GM23248 (cell line): ENCODE measurements around the gene RIMBP3C.

Experiments used
- EZH2 ChIP-seq: fragments of 200-600 bp; sonication (generic); IDR thresholded peaks from 2 replicates; pipeline ENCODE4 v1.6.1; 2018; ENCODE audit warnings: antibody characterized with exemption, mild to moderate bottlenecking; ENCODE audit not compliant: insufficient read depth, poor library complexity, severe bottlenecking
- EZH2phosphoT487 ChIP-seq: fragments of 200-600 bp; sonication (generic); IDR thresholded peaks from 2 replicates; pipeline ENCODE4 v1.6.1; 2018; ENCODE audit warnings: antibody characterized with exemption, moderate library complexity, mild to moderate bottlenecking, low read depth; ENCODE audit not compliant: insufficient read depth

DNA sequence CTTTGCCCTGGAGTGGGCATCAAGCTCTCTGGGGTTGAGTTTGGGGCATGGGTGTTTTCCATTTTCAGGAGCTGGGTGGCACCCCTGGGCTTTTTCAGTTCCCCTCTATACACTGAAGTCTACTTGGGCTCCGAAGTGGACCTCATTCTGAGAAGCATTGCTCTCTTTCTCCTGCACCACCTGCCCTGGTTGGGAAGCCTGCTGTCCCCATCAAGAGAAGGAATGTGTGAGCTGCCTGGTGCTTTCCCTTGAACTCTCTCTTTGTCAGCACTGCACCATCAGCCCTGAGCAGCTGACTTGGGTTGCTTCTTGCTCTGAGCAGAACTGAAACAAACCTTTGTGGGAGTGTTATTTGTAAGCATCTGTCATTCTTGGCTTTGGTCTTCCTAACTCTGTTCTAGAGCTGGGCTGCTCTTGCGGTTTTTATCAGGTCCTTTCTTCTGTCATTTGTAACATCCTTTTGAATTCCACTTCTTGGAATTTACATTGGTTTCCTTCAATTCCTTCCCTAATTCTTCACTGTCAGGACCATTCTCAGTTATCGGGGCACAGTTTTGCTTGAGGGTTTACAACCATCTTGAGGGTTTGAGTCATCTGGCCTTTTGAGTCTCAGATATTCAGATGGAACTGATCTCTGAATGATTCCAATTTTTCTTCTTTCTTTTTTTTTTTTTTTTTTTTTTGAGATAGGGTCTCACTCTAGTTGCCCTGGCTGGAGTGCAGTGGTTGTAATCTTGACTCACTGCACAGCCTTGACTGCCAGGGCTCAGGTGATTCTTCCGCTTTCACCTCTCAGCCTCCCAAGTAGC is 36.7 kb upstream of the RIMBP3C start:
- TF ChIP-seq EZH2phosphoT487, result no peak
- no peak for TF ChIP-seq EZH2
